Liver (tissue), 9 donors: ENCODE measurements around the gene HS6ST3. TPM values are rescaled to one million over a fixed set of nuclear protein-coding genes. Genes with fewer than 3 reads are reported as not detected.

Experiments used
- DNase-seq: peaks from one replicate; pipeline ENCODE4 v3.0.0-alpha.2; 2017; ENCODE audit warnings: low spot score
- H3K27ac ChIP-seq, 2 donors: one replicate each; pipeline ENCODE4 v1.7.0; 2013; ENCODE audit warnings: inconsistent platforms in 2 of 2, low read length in 2 of 2, control low read depth in 1 of 2, low read depth in 1 of 2, mild to moderate bottlenecking in 1 of 2
- H3K27me3 ChIP-seq, 4 donors: one replicate each; pipeline versions ENCODE4 v1.6.1 to v1.7.0; 2013; ENCODE audit warnings: low read length in 3 of 4, inconsistent platforms in 1 of 4, mild to moderate bottlenecking in 1 of 4, moderate library complexity in 1 of 4; ENCODE audit not compliant: control insufficient read depth in 4 of 4, insufficient read depth in 4 of 4
- H3K36me3 ChIP-seq, 4 donors: one replicate each; pipeline versions ENCODE4 v1.6.1 to v1.7.0; 2013; ENCODE audit warnings: low read length in 3 of 4, mild to moderate bottlenecking in 3 of 4, low read depth in 1 of 4, moderate library complexity in 1 of 4; ENCODE audit not compliant: control insufficient read depth in 4 of 4, insufficient read depth in 3 of 4
- H3K4me1 ChIP-seq, 4 donors: one replicate each; pipeline versions ENCODE4 v1.6.1 to v1.7.0; 2013; ENCODE audit warnings: low read length in 3 of 4, mild to moderate bottlenecking in 3 of 4, moderate library complexity in 1 of 4; ENCODE audit not compliant: control insufficient read depth in 4 of 4, insufficient read depth in 4 of 4
- H3K4me3 ChIP-seq, 3 donors: one replicate each; pipeline versions ENCODE4 v1.6.1 to v1.7.0; 2013; ENCODE audit warnings: low read length in 3 of 3, control low read depth in 1 of 3, low read depth in 1 of 3, mild to moderate bottlenecking in 1 of 3
- H3K9ac ChIP-seq, 2 donors: one replicate each; pipeline ENCODE4 v1.7.0; 2013; ENCODE audit warnings: low read length in 2 of 2, mild to moderate bottlenecking in 2 of 2, moderate library complexity in 2 of 2, control low read depth in 1 of 2, low read depth in 1 of 2
- H3K9me3 ChIP-seq, 4 donors: one replicate each; pipeline versions ENCODE4 v1.6.1 to v1.7.0; 2013; ENCODE audit warnings: low read length in 3 of 4; ENCODE audit not compliant: control insufficient read depth in 4 of 4
- FOXA1 ChIP-seq: IDR thresholded peaks from 2 replicates; pipeline ENCODE4 v1.6.1; 2016; ENCODE audit warnings: antibody characterized with exemption
- FOXA2 ChIP-seq: IDR thresholded peaks from 2 replicates; pipeline ENCODE4 v1.6.1; 2016; ENCODE audit warnings: antibody characterized with exemption
- GABPA ChIP-seq, 2 donors: IDR thresholded peaks in 1 of 2; conservative IDR thresholded peaks in 1 of 2; 2 replicates each; pipeline ENCODE4 v1.6.1; 2016; ENCODE audit warnings: antibody characterized with exemption in 2 of 2, mild to moderate bottlenecking in 1 of 2, moderate library complexity in 1 of 2
- HNF4A ChIP-seq, 2 donors: conservative IDR thresholded peaks; 2 replicates each; pipeline ENCODE4 v1.6.1; 2016; ENCODE audit warnings: antibody characterized with exemption in 2 of 2, mild to moderate bottlenecking in 2 of 2
- HNF4G ChIP-seq: IDR thresholded peaks from 2 replicates; pipeline ENCODE4 v1.6.1; 2016; ENCODE audit warnings: antibody characterized with exemption
- JUND ChIP-seq, 2 donors: IDR thresholded peaks; 2 replicates each; pipeline ENCODE4 v1.6.1; 2016; ENCODE audit warnings: antibody characterized with exemption in 2 of 2
- NR2F2 ChIP-seq: IDR thresholded peaks from 2 replicates; pipeline ENCODE4 v1.6.1; 2016; ENCODE audit warnings: antibody characterized with exemption
- RAD21 ChIP-seq, 2 donors: IDR thresholded peaks; 2 replicates each; pipeline ENCODE4 v1.6.1; 2016; ENCODE audit warnings: antibody characterized with exemption in 2 of 2, mild to moderate bottlenecking in 2 of 2
- RXRA ChIP-seq, 2 donors: IDR thresholded peaks; 2 replicates each; pipeline ENCODE4 v1.6.1; 2017 to 2018; ENCODE audit warnings: antibody characterized with exemption in 2 of 2, mild to moderate bottlenecking in 1 of 2
- SP1 ChIP-seq: IDR thresholded peaks from 2 replicates; pipeline ENCODE4 v1.6.1; 2018; ENCODE audit warnings: antibody characterized with exemption, mild to moderate bottlenecking
- TAF1 ChIP-seq: conservative IDR thresholded peaks from 2 replicates; pipeline ENCODE4 v1.6.1; 2016; ENCODE audit warnings: antibody characterized with exemption, mild to moderate bottlenecking
- YY1 ChIP-seq: IDR thresholded peaks from 2 replicates; pipeline ENCODE4 v1.6.1; 2016; ENCODE audit warnings: antibody characterized with exemption, mild to moderate bottlenecking
- WGBS: extraction: QIAGEN DNeasy Blood & Tissue Kit; methylation state at CpG from one replicate; pipeline ENCODE4 v1.1.7; 2013; 5-methylcytosine and 5-hydroxymethylcytosine counted together
- polyA plus RNA-seq, 2 donors: library from polyadenylated mRNA; stranded (reverse) in 1 of 2; unstranded in 1 of 2; fragments of 200-250 nt in 1 of 2; fragments of >200 nt in 1 of 2; fragmentation: Nextera tagmentation in 1 of 2; extraction: Ambion mirVana in 1 of 2; gene quantifications; one replicate each; pipeline versions ENCODE4 v1.2.1 to v1.2.3, GENCODE V29; 2013 to 2015
- total RNA-seq, 2 donors: library from RNA; depleted of rRNA; stranded (reverse); fragments of >200 nt; gene quantifications; one replicate each; pipeline ENCODE4 v1.2.3, GENCODE V29; 2014
- TF ChIP-seq, protein P1 (sequence below): IDR thresholded peaks from 2 replicates; pipeline ENCODE4 v1.6.1; 2016; ENCODE audit warnings: antibody characterized with exemption
- TF ChIP-seq, protein P2 (sequence below): fragments of 150-350 bp; IDR thresholded peaks from 2 replicates; pipeline ENCODE4 v1.5.1; 2017; ENCODE audit warnings: improper control_type of control experiment, low read depth, low read length; ENCODE audit not compliant: missing input control
- TF ChIP-seq, protein P3 (sequence below): IDR thresholded peaks from 2 replicates; pipeline ENCODE4 v1.6.1; 2016; ENCODE audit warnings: antibody characterized with exemption
- TF ChIP-seq, protein P4 (sequence below): IDR thresholded peaks from 2 replicates; pipeline ENCODE4 v1.6.1; 2016; ENCODE audit warnings: antibody characterized with exemption
- TF ChIP-seq, protein P5 (sequence below): IDR thresholded peaks from 2 replicates; pipeline ENCODE4 v1.6.1; 2016; ENCODE audit warnings: antibody characterized with exemption, mild to moderate bottlenecking
- donor health status: healthy.
- donor health status: healthy.
- donor health status: healthy.
- donor health status: healthy.
- donor health status: healthy.

HS6ST3 gene
- total and polyA plus RNA-seq, 4 donors = under 0.01 TPM; not detected in 3

DNA sequence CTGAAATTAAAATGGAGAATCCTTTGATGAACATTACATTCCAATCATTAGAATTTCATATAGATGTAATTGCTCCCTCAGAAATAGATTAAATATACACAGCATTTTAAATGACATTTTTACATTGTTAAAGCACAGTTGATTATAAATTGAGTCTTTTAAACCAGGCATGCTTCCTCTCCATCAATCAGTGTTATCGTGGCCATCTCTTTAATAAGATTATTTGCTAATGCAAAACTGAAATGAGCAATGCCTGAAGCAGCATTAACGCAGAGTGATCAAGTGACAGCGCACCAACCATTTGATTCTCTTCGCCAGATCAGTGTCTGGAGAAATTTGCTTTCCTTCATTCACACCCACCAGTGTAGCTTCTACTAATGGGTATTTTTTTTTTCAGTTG is 644.6 kb downstream of the HS6ST3 start:
- Histone ChIP-seq H3K9ac (no peak overlapping the region), H3K9me3 (no peaks in the 10 kb centered on the region), H3K27ac (no peak overlapping the region), H3K4me1 (no peaks in the 10 kb centered on the region), H3K27me3 (no peaks in the 10 kb centered on the region), H3K36me3 (no peaks in the 10 kb centered on the region), H3K4me3 (no peak overlapping the region)
- no peak for DNase-seq
- no peak for TF ChIP-seq YY1
- TF ChIP-seq, protein P1, sequence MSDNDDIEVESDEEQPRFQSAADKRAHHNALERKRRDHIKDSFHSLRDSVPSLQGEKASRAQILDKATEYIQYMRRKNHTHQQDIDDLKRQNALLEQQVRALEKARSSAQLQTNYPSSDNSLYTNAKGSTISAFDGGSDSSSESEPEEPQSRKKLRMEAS = no peak
- TF ChIP-seq TAF1 = no peak
- no peak for TF ChIP-seq SP1
- TF ChIP-seq, protein P2, sequence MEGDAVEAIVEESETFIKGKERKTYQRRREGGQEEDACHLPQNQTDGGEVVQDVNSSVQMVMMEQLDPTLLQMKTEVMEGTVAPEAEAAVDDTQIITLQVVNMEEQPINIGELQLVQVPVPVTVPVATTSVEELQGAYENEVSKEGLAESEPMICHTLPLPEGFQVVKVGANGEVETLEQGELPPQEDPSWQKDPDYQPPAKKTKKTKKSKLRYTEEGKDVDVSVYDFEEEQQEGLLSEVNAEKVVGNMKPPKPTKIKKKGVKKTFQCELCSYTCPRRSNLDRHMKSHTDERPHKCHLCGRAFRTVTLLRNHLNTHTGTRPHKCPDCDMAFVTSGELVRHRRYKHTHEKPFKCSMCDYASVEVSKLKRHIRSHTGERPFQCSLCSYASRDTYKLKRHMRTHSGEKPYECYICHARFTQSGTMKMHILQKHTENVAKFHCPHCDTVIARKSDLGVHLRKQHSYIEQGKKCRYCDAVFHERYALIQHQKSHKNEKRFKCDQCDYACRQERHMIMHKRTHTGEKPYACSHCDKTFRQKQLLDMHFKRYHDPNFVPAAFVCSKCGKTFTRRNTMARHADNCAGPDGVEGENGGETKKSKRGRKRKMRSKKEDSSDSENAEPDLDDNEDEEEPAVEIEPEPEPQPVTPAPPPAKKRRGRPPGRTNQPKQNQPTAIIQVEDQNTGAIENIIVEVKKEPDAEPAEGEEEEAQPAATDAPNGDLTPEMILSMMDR = no peak
- TF ChIP-seq RXRA (IDR thresholded peaks at IDR 0.05) = no peak
- TF ChIP-seq, protein P3, sequence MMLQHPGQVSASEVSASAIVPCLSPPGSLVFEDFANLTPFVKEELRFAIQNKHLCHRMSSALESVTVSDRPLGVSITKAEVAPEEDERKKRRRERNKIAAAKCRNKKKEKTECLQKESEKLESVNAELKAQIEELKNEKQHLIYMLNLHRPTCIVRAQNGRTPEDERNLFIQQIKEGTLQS = no peak
- TF ChIP-seq, protein P4, sequence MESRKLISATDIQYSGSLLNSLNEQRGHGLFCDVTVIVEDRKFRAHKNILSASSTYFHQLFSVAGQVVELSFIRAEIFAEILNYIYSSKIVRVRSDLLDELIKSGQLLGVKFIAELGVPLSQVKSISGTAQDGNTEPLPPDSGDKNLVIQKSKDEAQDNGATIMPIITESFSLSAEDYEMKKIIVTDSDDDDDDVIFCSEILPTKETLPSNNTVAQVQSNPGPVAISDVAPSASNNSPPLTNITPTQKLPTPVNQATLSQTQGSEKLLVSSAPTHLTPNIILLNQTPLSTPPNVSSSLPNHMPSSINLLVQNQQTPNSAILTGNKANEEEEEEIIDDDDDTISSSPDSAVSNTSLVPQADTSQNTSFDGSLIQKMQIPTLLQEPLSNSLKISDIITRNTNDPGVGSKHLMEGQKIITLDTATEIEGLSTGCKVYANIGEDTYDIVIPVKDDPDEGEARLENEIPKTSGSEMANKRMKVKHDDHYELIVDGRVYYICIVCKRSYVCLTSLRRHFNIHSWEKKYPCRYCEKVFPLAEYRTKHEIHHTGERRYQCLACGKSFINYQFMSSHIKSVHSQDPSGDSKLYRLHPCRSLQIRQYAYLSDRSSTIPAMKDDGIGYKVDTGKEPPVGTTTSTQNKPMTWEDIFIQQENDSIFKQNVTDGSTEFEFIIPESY = no peak
- TF ChIP-seq, protein P5, sequence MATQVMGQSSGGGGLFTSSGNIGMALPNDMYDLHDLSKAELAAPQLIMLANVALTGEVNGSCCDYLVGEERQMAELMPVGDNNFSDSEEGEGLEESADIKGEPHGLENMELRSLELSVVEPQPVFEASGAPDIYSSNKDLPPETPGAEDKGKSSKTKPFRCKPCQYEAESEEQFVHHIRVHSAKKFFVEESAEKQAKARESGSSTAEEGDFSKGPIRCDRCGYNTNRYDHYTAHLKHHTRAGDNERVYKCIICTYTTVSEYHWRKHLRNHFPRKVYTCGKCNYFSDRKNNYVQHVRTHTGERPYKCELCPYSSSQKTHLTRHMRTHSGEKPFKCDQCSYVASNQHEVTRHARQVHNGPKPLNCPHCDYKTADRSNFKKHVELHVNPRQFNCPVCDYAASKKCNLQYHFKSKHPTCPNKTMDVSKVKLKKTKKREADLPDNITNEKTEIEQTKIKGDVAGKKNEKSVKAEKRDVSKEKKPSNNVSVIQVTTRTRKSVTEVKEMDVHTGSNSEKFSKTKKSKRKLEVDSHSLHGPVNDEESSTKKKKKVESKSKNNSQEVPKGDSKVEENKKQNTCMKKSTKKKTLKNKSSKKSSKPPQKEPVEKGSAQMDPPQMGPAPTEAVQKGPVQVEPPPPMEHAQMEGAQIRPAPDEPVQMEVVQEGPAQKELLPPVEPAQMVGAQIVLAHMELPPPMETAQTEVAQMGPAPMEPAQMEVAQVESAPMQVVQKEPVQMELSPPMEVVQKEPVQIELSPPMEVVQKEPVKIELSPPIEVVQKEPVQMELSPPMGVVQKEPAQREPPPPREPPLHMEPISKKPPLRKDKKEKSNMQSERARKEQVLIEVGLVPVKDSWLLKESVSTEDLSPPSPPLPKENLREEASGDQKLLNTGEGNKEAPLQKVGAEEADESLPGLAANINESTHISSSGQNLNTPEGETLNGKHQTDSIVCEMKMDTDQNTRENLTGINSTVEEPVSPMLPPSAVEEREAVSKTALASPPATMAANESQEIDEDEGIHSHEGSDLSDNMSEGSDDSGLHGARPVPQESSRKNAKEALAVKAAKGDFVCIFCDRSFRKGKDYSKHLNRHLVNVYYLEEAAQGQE = no peak
- TF ChIP-seq NR2F2 = no peak
- TF ChIP-seq FOXA1 = no peak
- no peak for TF ChIP-seq FOXA2
- no peak for TF ChIP-seq GABPA (IDR thresholded peaks at IDR 0.05 in 1 of 2, conservative IDR thresholded peaks at IDR 0.05 in 1 of 2)
- no peak for TF ChIP-seq HNF4A (conservative IDR thresholded peaks at IDR 0.05)
- TF ChIP-seq HNF4G = no peak
- no peak for TF ChIP-seq JUND (IDR thresholded peaks at IDR 0.05)
- TF ChIP-seq RAD21 (IDR thresholded peaks at IDR 0.05) = no peak
- 83% methylated on average over 4 of the region's 4 CpGs for WGBS

DNA sequence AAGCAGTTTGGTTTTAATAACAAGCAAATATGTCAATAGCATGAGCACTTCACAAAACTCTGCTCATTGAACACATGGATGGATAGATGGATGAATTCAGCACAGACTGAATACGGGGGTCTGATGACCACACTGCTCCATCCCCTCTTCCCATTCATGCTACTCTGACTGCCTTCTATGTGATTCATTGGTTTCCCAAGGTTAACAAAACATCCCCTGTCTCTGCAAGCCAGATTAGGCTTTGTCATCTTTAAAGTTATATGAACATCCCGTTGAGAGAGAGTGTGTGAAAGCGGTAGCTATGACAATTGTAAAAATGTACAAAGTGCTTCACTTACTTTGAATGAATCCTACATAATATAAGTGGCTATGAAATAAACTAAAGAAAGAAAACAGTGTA is 651.9 kb downstream of the HS6ST3 start:
- H3K9ac ChIP-seq = no peak overlapping the region
- H3K4me1 ChIP-seq = peaks cover 1 to 12% (median 8%) of the 10 kb centered on the region in 4 donors
- no peaks in the 10 kb centered on the region for H3K27me3 ChIP-seq
- H3K36me3 ChIP-seq = no peaks in the 10 kb centered on the region
- no peak overlapping the region for H3K4me3 ChIP-seq
- DNase-seq = no peak
- no peaks in the 10 kb centered on the region for H3K9me3 ChIP-seq
- no peak overlapping the region for H3K27ac ChIP-seq
- TF ChIP-seq RAD21 (IDR thresholded peaks at IDR 0.05) (no peak), NR2F2 (no peak)
- TF ChIP-seq, protein P3 = no peak
- 75% methylated on average over 3 of the region's 3 CpGs for WGBS
